Measurements from ENCODE around the gene CTBP2.

Gene CTBP2

GRCh38 chr10:125008689-125009638 lies 151.4 kb downstream of the CTBP2 start:
- no peak for DNase-seq (ENCODE audit: low spot score)

- DNase-seq (ENCODE audit: low spot score) = no peak
Measured at GRCh38 chr10:125007436-125007835, 152.9 kb downstream of the CTBP2 start.

GRCh38 chr10:125006921-125007426 lies 153.4 kb downstream of the CTBP2 start:
- DNase-seq (ENCODE audit: low spot score) = no peak

- no peak for DNase-seq (ENCODE audit: low spot score)
Measured at GRCh38 chr10:125006188-125006680, 154.1 kb downstream of the CTBP2 start.

- no peak for DNase-seq (ENCODE audit: low spot score)
Measured at GRCh38 chr10:125005312-125006187, 154.8 kb downstream of the CTBP2 start.

- DNase-seq (ENCODE audit: low spot score) = no peak
Measured at GRCh38 chr10:125004571-125005311, 155.6 kb downstream of the CTBP2 start.

GRCh38 chr10:125003901-125004467 lies 156.4 kb downstream of the CTBP2 start:
- no peak for DNase-seq (ENCODE audit: low spot score)

- DNase-seq (ENCODE audit: low spot score) = no peak
Measured at GRCh38 chr10:125003146-125003900, 157.0 kb downstream of the CTBP2 start.

GRCh38 chr10:125002423-125003145 lies 157.8 kb downstream of the CTBP2 start:
- no peak for DNase-seq (ENCODE audit: low spot score)

- DNase-seq (ENCODE audit: low spot score) = no peak
Measured at GRCh38 chr10:125002047-125002422, 158.3 kb downstream of the CTBP2 start.

- DNase-seq (ENCODE audit: low spot score) = no peak
Measured at GRCh38 chr10:125001313-125002046, 158.9 kb downstream of the CTBP2 start.

- DNase-seq (ENCODE audit: low spot score) = no peak
Measured at GRCh38 chr10:125000366-125001312, 159.7 kb downstream of the CTBP2 start.

GRCh38 chr10:124999433-125000365 lies 160.7 kb downstream of the CTBP2 start:
- DNase-seq (ENCODE audit: low spot score) = no peak

GRCh38 chr10:124998624-124999291 lies 161.6 kb downstream of the CTBP2 start:
- no peak for DNase-seq (ENCODE audit: low spot score)

GRCh38 chr10:124997771-124998623 lies 162.4 kb downstream of the CTBP2 start:
- DNase-seq (ENCODE audit: low spot score) = no peak
